ENCODE results near the gene KRT82.

DNA sequence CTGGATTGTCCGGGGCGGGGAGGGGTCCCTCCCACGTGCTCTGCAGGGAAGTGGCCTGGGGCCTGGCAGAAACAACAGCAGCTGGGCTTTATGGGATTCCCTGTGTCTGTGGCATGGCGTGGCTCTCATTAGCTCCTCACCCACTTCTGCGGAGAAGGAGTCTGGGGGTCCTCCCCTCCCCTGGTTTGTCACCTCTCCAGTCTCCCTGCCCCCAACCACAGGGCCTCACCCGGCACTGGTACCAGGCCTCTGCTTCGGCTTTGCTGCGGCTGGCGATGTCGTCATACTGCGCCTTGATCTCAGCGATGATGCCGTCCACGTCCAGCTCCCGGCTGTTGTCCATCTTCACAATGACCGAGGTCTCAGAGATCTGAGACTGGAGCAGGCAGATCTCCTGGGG, 6.4 kb downstream of the KRT82 start:
- no peak for TF ChIP-seq POLR2A (IDR thresholded peaks at IDR 0.05)
- TF ChIP-seq, protein P1, sequence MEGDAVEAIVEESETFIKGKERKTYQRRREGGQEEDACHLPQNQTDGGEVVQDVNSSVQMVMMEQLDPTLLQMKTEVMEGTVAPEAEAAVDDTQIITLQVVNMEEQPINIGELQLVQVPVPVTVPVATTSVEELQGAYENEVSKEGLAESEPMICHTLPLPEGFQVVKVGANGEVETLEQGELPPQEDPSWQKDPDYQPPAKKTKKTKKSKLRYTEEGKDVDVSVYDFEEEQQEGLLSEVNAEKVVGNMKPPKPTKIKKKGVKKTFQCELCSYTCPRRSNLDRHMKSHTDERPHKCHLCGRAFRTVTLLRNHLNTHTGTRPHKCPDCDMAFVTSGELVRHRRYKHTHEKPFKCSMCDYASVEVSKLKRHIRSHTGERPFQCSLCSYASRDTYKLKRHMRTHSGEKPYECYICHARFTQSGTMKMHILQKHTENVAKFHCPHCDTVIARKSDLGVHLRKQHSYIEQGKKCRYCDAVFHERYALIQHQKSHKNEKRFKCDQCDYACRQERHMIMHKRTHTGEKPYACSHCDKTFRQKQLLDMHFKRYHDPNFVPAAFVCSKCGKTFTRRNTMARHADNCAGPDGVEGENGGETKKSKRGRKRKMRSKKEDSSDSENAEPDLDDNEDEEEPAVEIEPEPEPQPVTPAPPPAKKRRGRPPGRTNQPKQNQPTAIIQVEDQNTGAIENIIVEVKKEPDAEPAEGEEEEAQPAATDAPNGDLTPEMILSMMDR (IDR thresholded peaks at IDR 0.05) = no peak

Measured in adrenal gland (tissue), 5 donors.